H1 (cell line): ENCODE data around the gene MREG.
"Not testable (repeated sequence)": the region's sequence is repeated elsewhere in the genome, so short reads cannot be mapped to it uniquely, and the experiment has no call there.

Experiments used
- EZH2 ChIP-seq: fragments of 200-600 bp; sonication (generic); IDR thresholded peaks from 2 replicates; pipeline ENCODE4 v1.7.1; 2012; ENCODE audit warnings: low read depth, mild to moderate bottlenecking, moderate library complexity, low read length, inconsistent platforms; ENCODE audit not compliant: severe bottlenecking
- PHF8 ChIP-seq: fragments of 200-600 bp; sonication (generic); conservative IDR thresholded peaks from 2 replicates; pipeline ENCODE4 v1.7.1; 2012; ENCODE audit warnings: low read depth, mild to moderate bottlenecking, inconsistent platforms, low read length, moderate library complexity
- POLR2A ChIP-seq, 2 experiments: IDR thresholded peaks; 1 replicate in 1 of 2; 2 replicates in 1 of 2; pipeline ENCODE4 v1.6.1; 2011; ENCODE audit warnings: low read depth in 2 of 2, low read length in 2 of 2, mild to moderate bottlenecking in 2 of 2; ENCODE audit errors: control extremely low read depth in 1 of 2
- POLR2AphosphoS5 ChIP-seq: IDR thresholded peaks from 2 replicates; pipeline ENCODE4 v1.6.1; 2011; ENCODE audit warnings: low read depth, low read length
- RXRA ChIP-seq: IDR thresholded peaks from 2 replicates; pipeline ENCODE4 v1.6.1; 2011; ENCODE audit warnings: low read depth, mild to moderate bottlenecking, low read length, moderate library complexity; ENCODE audit not compliant: insufficient read depth
- SIX5 ChIP-seq: IDR thresholded peaks from 2 replicates; pipeline ENCODE4 v1.6.1; 2011; ENCODE audit warnings: mild to moderate bottlenecking, low read depth, low read length
- SP1 ChIP-seq: IDR thresholded peaks from 2 replicates; pipeline ENCODE4 v1.6.1; 2011; ENCODE audit warnings: low read depth, low read length
- TF ChIP-seq, protein P1 (sequence below), 3 experiments: IDR thresholded peaks; 1 replicate in 2 of 3; 2 replicates in 1 of 3; pipeline versions ENCODE4 v1.5.1 to v1.6.1; 2011; ENCODE audit warnings: low read length in 3 of 3, mild to moderate bottlenecking in 3 of 3, inconsistent platforms in 2 of 3, low read depth in 1 of 3, moderate library complexity in 1 of 3; ENCODE audit not compliant: insufficient read depth in 1 of 3; ENCODE audit errors: control extremely low read depth in 1 of 3
- TF ChIP-seq, protein P2 (sequence below): IDR thresholded peaks from 2 replicates; pipeline ENCODE4 v1.6.1; 2011; ENCODE audit warnings: low read depth, mild to moderate bottlenecking, low read length; ENCODE audit not compliant: insufficient read depth

DNA sequence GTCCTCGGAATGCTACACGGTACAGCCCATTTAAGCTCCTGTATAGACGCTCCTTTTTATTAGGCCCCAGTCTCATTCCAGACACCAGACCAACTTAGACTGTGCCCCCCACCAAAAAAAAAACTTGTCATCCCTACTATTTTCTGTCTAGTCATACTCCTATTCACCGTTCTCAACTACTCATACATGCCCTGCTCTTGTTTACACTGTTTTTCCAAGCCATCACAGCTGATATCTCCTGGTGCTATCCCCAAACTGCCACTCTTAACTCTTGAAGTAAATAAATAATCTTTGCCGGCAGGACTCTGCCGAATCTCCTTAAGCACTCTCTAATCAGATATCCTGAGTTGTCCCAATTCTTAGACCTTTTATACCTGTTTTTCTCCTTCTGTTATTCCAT, 86.4 kb downstream of the MREG start:
- TF ChIP-seq POLR2AphosphoS5; SIX5; SP1; PHF8; POLR2A (IDR thresholded peaks at IDR 0.05; ENCODE audit: control extremely low read depth in 1 of 2, low read depth in 2 of 2, low read length in 2 of 2); EZH2; RXRA: not testable (repeated sequence)
- TF ChIP-seq, protein P1, sequence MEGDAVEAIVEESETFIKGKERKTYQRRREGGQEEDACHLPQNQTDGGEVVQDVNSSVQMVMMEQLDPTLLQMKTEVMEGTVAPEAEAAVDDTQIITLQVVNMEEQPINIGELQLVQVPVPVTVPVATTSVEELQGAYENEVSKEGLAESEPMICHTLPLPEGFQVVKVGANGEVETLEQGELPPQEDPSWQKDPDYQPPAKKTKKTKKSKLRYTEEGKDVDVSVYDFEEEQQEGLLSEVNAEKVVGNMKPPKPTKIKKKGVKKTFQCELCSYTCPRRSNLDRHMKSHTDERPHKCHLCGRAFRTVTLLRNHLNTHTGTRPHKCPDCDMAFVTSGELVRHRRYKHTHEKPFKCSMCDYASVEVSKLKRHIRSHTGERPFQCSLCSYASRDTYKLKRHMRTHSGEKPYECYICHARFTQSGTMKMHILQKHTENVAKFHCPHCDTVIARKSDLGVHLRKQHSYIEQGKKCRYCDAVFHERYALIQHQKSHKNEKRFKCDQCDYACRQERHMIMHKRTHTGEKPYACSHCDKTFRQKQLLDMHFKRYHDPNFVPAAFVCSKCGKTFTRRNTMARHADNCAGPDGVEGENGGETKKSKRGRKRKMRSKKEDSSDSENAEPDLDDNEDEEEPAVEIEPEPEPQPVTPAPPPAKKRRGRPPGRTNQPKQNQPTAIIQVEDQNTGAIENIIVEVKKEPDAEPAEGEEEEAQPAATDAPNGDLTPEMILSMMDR (IDR thresholded peaks at IDR 0.05; ENCODE audit: control extremely low read depth in 1 of 3, insufficient read depth in 1 of 3, low read depth in 1 of 3, low read length in 3 of 3), result not testable (repeated sequence)
- TF ChIP-seq, protein P2, sequence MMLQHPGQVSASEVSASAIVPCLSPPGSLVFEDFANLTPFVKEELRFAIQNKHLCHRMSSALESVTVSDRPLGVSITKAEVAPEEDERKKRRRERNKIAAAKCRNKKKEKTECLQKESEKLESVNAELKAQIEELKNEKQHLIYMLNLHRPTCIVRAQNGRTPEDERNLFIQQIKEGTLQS, result not testable (repeated sequence)
